HG03565 (cell line): ENCODE data around the gene CCDC102A.

ENCODE experiments used
- ATAC-seq: cut with Tn5 transposase; IDR thresholded peaks from one replicate; pipeline ENCODE4 v1.9.1; 2021; ENCODE audit warnings: mild to moderate bottlenecking, moderate library complexity; ENCODE audit not compliant: unreplicated experiment

The CCDC102A gene

GRCh38 chr16:57464523-57464922 is 71.8 kb downstream of the CCDC102A start:
- ATAC-seq, result no peak

- ATAC-seq, result no peak
Observed at GRCh38 chr16:57462978-57463362, 73.4 kb downstream of the CCDC102A start.

GRCh38 chr16:57462209-57462977 is 74.0 kb downstream of the CCDC102A start, which contains the start of gene POLR2C:
Gene POLR2C (plus strand): TSS chr16:57462679. CDS start chr16:57462725, 46 bp downstream.
- peak; percentile 89 for ATAC-seq
